Calu3 (cell line): ENCODE results near the gene GJA1. TPM values are rescaled to one million over a fixed set of nuclear protein-coding genes. Genes with fewer than 3 reads are reported as not detected.
"Not testable (repeated sequence)": the region's sequence is repeated elsewhere in the genome, so short reads cannot be mapped to it uniquely, and the experiment has no call there.

Experiments used
- BruUV-seq: library from RNA; stranded (reverse); fragments of 400-500 nt; replicated peaks from 2 replicates; lab custom pipeline; 2021; lab: Mats Ljungman, UMichigan
- CTCF ChIA-PET: fragments of 300-600 bp; sonication (Branson Sonifier 250); formaldehyde crosslinking; loops from one replicate; lab custom pipeline; 2022; ENCODE audit warnings: antibody characterized with exemption; lab: Charles Lee
- DNase-seq: peaks from one replicate; pipeline ENCODE4 v3.0.0; 2022
- H3K27ac Mint-ChIP-seq: one replicate; pipeline ENCODE4 v1.8.0; 2022; ENCODE audit warnings: mixed read lengths; ENCODE audit not compliant: unreplicated experiment
- H3K27me3 Mint-ChIP-seq: one replicate; pipeline ENCODE4 v1.8.0; 2022; ENCODE audit warnings: mixed read lengths; ENCODE audit not compliant: unreplicated experiment
- H3K36me3 Mint-ChIP-seq: one replicate; pipeline ENCODE4 v1.8.0; 2022; ENCODE audit warnings: mild to moderate bottlenecking, moderate library complexity, mixed read lengths; ENCODE audit not compliant: insufficient read depth, unreplicated experiment
- H3K4me1 Mint-ChIP-seq: one replicate; pipeline ENCODE4 v1.8.0; 2022; ENCODE audit warnings: mild to moderate bottlenecking, low read depth, mixed read lengths; ENCODE audit not compliant: unreplicated experiment
- H3K4me3 Mint-ChIP-seq: one replicate; pipeline ENCODE4 v1.8.0; 2022; ENCODE audit warnings: mild to moderate bottlenecking, low read depth, moderate library complexity, mixed read lengths; ENCODE audit not compliant: unreplicated experiment
- H3K9me3 Mint-ChIP-seq: one replicate; pipeline ENCODE4 v1.8.0; 2022; ENCODE audit warnings: low read depth, mixed read lengths; ENCODE audit not compliant: unreplicated experiment
- intact Hi-C: fragments of 100-400 bp; cut with micrococcal nuclease; formaldehyde crosslinking; loops from one replicate; pipeline ENCODE4 v1.10.0; 2022; ENCODE audit not compliant: unreplicated experiment
- total RNA-seq: library from RNA; stranded (reverse); gene quantifications from 2 replicates; pipeline ENCODE4 v1.2.3, GENCODE V29; 2022
- TF ChIP-seq, protein P1 (sequence below): fragments of 200-600 bp; IDR thresholded peaks from one replicate; pipeline ENCODE4 v1.8.0; 2022; ENCODE audit warnings: antibody characterized with exemption; ENCODE audit not compliant: unreplicated experiment

Gene GJA1
- total RNA-seq, 1 experiment from 2014 or later = 211 TPM

DNA sequence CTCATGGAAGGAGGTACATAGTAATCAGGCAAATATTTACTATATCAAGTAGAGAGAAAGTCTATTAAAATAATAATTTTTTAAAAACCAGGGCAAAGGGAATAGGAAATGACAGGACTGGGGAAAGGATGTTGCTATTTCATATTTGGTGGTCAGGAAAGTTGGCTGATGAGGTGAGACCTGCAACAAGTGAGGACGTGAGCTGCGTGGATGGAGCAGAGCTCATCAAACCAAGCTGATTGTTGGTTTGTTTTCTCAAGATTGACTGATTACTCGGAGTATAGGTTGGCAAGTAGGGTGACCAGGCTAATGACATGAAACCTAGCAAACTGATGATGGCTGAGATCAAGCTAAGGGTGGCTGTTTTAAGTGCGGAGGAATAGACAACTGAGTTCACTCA is 6.0 kb downstream of the GJA1 start:
- Mint-ChIP-seq H3K4me3 (no peak overlapping the region), H3K36me3 (peaks cover 37% of the 10 kb centered on the region), H3K27ac (no peak overlapping the region), H3K4me1 (peaks cover 21% of the 10 kb centered on the region), H3K27me3 (no peaks in the 10 kb centered on the region), H3K9me3 (no peaks in the 10 kb centered on the region)
- CTCF ChIA-PET = no interaction called here
- TF ChIP-seq, protein P1, sequence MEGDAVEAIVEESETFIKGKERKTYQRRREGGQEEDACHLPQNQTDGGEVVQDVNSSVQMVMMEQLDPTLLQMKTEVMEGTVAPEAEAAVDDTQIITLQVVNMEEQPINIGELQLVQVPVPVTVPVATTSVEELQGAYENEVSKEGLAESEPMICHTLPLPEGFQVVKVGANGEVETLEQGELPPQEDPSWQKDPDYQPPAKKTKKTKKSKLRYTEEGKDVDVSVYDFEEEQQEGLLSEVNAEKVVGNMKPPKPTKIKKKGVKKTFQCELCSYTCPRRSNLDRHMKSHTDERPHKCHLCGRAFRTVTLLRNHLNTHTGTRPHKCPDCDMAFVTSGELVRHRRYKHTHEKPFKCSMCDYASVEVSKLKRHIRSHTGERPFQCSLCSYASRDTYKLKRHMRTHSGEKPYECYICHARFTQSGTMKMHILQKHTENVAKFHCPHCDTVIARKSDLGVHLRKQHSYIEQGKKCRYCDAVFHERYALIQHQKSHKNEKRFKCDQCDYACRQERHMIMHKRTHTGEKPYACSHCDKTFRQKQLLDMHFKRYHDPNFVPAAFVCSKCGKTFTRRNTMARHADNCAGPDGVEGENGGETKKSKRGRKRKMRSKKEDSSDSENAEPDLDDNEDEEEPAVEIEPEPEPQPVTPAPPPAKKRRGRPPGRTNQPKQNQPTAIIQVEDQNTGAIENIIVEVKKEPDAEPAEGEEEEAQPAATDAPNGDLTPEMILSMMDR = no peak
- DNase-seq = no peak
- BruUV-seq = no TSS peak
- intact Hi-C loops = no loop called here

DNA sequence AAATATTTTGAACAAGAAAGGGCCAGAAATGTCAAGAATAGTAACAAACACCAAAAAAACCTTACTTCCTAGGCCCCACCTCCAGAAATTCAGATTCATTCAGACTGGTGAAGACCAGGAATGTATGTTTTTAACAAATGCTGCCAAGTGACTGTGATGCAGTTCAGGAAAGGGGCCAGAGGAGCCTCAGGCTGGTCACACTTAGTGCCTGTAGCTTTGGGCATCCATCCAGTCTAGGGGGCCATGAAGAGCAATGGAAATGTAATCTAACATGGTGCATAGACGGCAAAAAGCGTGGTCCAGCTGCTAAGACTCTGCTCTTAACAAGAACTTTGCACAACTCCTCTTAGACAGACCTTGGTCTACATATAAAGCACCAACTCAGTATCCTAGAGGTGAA is 7.1 kb downstream of the GJA1 start:
- CTCF ChIA-PET = no interaction called here
- H3K4me3 Mint-ChIP-seq = no peak overlapping the region
- BruUV-seq = no TSS peak
- intact Hi-C loops = no loop called here
- no peaks in the 10 kb centered on the region for H3K27me3 Mint-ChIP-seq
- DNase-seq = no peak
- TF ChIP-seq, protein P1 = no peak
- no peaks in the 10 kb centered on the region for H3K9me3 Mint-ChIP-seq
- H3K27ac Mint-ChIP-seq = no peak overlapping the region
- H3K4me1 Mint-ChIP-seq = peaks cover 21% of the 10 kb centered on the region
- H3K36me3 Mint-ChIP-seq = peaks cover 35% of the 10 kb centered on the region

DNA sequence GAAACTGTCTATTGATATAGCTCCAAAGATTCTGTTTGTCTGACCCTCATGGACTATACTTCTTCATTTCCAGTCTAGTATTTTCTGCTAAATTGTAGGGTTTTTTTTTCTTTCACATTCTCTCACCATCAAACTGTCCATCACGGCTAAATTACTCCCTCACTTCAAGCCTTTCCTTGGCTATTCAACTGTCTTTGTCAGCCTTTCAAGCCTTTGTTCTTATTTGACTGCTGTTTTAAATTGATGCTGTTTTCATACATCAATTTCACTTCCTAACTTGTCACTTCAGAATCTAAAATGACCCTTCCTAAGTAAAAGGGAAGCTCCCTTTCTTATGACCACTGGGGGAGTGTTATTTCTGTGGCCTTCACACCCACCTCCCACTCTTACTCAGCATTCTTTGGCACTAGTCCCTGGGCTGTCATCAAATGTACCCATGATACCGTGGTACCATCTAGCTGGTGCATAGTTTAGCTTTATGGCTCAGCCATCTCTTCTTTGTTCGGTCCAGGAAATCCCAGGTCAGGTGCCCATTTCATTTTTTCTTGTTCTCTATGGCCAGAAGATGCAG is 8.6 kb downstream of the GJA1 start:
- Mint-ChIP-seq H3K27ac (no peak overlapping the region), H3K27me3 (no peaks in the 10 kb centered on the region), H3K4me1 (peaks cover 21% of the 10 kb centered on the region), H3K36me3 (peaks cover 39% of the 10 kb centered on the region), H3K4me3 (peak overlapping the region; percentile 22), H3K9me3 (no peaks in the 10 kb centered on the region)
- DNase-seq = no peak
- TF ChIP-seq, protein P1 = no peak
- CTCF ChIA-PET = no interaction called here
- no TSS peak for BruUV-seq
- intact Hi-C loops = no loop called here

DNA sequence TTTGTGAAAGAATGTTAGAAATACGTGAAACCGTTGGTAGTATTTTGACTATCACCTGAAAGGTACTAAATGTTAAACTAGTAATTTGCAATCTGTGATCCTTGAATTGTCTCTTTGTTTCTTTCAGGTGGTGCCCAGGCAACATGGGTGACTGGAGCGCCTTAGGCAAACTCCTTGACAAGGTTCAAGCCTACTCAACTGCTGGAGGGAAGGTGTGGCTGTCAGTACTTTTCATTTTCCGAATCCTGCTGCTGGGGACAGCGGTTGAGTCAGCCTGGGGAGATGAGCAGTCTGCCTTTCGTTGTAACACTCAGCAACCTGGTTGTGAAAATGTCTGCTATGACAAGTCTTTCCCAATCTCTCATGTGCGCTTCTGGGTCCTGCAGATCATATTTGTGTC is 11.3 kb downstream of the GJA1 start:
- BruUV-seq, H3K4me3 Mint-ChIP-seq, H3K9me3 Mint-ChIP-seq, H3K27ac Mint-ChIP-seq, DNase-seq, intact Hi-C loops, H3K27me3 Mint-ChIP-seq, CTCF ChIA-PET: not testable (repeated sequence)
- H3K36me3 Mint-ChIP-seq = peaks cover 53% of the 10 kb centered on the region
- peaks cover 16% of the 10 kb centered on the region for H3K4me1 Mint-ChIP-seq

DNA sequence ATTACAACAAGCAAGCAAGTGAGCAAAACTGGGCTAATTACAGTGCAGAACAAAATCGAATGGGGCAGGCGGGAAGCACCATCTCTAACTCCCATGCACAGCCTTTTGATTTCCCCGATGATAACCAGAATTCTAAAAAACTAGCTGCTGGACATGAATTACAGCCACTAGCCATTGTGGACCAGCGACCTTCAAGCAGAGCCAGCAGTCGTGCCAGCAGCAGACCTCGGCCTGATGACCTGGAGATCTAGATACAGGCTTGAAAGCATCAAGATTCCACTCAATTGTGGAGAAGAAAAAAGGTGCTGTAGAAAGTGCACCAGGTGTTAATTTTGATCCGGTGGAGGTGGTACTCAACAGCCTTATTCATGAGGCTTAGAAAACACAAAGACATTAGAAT is 12.3 kb downstream of the GJA1 start:
- H3K4me1 Mint-ChIP-seq = peaks cover 16% of the 10 kb centered on the region
- H3K36me3 Mint-ChIP-seq = peaks cover 53% of the 10 kb centered on the region
- H3K27me3 Mint-ChIP-seq, H3K4me3 Mint-ChIP-seq, H3K27ac Mint-ChIP-seq, H3K9me3 Mint-ChIP-seq, CTCF ChIA-PET, BruUV-seq, DNase-seq, intact Hi-C loops: not testable (repeated sequence)

DNA sequence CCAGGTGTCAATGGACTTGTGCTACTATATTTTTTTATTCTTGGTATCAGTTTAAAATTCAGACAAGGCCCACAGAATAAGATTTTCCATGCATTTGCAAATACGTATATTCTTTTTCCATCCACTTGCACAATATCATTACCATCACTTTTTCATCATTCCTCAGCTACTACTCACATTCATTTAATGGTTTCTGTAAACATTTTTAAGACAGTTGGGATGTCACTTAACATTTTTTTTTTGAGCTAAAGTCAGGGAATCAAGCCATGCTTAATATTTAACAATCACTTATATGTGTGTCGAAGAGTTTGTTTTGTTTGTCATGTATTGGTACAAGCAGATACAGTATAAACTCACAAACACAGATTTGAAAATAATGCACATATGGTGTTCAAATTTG is 13.1 kb downstream of the GJA1 start:
- H3K27me3 Mint-ChIP-seq, H3K9me3 Mint-ChIP-seq, H3K4me3 Mint-ChIP-seq, CTCF ChIA-PET, H3K27ac Mint-ChIP-seq, DNase-seq, intact Hi-C loops: not testable (repeated sequence)
- peaks cover 16% of the 10 kb centered on the region for H3K4me1 Mint-ChIP-seq
- TSS peak; percentile 24 for BruUV-seq
- peaks cover 53% of the 10 kb centered on the region for H3K36me3 Mint-ChIP-seq
